Iris pigment epithelial cell (primary cell): ENCODE data around the gene SMAD7.
A peak's percentile ranks its signal among the peaks of the same experiment; 100 is the strongest.

Experiments used
- DNase-seq: peaks from one replicate; pipeline ENCODE4 v3.0.0-alpha.2; 2011; ENCODE audit warnings: low read depth

The SMAD7 gene

DNA sequence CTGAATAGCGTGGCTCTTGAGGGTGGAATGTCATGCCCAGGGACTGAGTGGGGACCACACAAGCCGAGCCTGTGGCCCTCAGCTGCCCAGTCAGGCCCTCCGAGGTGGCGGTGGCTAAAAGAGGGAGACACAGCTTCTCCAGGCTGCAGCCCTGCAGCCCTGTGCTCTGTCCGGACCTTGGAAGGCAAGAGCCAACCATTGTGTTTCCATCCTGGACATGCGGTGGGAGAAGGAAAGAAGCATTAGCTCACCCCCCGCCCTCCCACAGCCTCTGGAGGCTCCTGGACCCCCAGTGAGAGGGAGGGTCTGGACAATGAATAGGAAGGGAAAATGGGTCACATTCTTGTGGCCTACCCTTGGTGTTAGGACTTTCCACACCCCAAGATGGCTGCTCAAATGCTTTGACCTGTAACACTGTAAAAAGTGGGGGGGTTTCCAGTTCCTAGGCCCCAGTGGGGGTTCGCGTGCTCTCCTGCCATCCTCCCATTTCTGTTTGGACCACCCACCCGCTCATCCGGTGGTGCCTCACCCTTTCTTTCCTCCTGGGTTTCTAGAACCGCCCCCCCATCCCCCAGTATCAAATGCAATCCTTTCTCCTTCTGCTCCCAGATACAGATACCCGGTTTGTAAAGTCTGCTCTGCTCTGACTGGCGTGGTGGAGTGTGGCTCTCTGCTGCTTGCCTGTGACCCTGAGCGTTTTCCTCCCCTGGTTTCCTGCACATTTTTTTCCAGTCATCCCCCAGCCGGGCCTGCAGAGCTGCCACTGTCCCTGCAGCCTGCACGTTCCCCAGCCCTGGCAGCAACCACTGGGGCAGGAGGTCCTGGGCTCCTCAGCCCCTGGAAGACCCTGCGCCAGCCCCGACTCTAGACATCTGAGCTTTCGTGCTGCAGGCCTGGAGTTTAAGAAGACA, 36.3 kb upstream of the SMAD7 start:
- DNase-seq: no peak

DNA sequence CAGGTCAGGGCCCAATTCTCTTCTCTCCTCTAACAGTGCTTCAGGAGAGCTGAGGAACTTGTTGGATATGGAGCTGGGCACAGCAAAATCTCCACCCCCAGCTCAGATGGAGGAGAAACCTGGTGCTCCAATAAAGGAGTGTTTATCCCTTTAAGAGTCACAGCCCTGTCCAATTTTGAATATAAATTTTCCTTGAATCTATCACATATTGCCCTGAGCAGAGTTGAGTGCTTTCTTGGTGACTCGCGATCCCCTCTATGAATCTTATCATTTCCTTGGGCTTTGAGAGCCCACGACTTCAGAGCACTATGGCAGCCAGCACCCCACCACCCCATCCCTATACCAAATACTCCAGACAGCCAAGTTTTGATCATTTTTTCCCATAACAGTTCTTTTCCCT, 34.4 kb upstream of the SMAD7 start:
- DNase-seq: no peak

DNA sequence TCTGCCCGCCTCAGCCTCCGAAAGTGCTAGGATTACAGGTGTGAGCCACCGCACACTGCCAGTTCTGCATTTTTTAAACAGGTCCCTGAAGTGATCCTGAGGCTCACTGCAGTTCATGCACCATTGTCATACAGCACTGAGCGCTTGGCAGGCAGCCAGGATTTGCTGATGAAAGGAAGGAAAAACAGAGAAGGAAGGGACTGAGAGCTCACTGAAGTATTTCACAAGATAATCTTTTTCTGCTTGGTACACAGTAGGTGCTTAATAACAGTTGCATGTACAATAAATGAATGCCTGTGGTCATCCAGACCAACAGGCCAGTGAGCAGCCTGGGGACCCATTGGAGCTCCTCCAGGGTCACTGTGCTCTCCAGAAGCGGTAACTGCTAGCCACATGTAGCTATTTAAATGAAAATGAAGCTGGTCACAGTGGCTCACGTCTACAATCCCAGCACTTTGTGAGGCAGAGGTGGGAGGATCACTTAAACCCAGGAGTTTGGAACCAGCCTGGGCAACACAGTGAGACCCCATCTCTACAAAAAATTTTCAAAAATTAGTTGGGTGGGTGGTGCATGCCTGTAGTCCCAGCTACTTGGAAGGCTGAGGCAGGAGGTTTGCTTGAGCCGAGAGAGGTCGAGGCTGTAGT, 33.1 kb upstream of the SMAD7 start:
- DNase-seq: no peak

DNA sequence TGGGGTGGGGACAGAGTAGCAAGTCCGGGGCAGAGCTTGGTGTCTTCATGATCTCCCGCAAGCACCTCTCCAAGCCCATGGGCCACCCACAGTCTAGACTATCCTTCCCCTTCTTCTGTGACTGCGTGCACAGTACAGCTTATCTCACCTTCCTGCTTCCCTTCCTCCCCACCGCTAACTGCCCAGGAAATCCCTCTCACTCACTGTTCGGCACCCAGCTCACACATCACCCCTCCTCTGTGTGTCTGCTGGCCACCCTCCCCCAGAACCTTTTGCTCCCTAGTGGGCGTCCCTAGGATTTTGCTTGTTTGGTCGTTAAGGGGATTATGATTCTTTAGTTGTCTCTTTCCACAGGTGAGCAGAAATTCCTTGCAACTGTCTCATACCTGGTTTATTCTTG, 31.5 kb upstream of the SMAD7 start:
- no peak for DNase-seq

DNA sequence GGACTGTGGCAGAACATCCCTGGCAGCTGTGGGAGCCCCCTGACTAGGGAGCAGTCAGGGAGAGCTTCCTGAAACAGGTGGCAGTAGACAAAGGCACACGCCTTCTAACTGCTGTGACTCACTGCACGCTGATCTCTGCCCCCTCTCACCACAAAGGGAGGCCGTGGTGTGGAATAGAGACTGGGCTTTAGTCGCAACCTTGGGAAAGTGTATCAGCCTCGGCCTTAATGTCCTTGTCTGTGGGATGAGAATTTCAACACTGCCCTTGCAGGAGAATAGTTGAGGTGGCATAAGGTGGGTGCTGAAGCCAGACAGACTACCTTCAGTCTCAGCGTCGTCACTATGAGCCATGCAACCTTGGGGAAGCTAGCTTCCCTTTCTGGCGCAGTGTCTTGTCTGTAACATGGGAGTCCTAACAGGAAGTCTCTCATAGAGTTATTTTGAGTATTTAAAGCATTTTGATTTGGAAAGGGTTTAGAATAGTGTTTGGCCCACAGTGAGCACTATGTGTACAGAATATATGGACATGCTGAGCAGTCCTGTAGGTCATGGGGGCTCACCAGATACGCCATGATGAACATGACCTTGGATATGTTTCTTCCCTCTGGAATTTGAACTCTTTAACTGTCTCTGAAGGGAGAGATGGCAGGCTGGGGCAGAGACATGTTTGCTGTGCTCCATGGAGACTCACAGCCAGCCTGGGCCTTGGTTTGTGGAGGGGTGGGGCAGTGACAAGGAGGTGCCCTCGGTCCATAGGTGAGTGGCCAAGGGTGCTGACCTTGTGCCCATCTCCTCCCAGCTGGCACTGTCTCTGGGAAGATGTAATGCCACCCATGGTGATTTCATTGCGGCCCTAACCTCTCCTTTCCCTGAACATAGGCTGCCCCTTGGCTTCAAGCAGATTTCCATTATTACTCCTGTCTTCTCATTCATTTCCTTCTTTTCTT, 29.5 kb upstream of the SMAD7 start:
- peak; percentile 76 for DNase-seq

DNA sequence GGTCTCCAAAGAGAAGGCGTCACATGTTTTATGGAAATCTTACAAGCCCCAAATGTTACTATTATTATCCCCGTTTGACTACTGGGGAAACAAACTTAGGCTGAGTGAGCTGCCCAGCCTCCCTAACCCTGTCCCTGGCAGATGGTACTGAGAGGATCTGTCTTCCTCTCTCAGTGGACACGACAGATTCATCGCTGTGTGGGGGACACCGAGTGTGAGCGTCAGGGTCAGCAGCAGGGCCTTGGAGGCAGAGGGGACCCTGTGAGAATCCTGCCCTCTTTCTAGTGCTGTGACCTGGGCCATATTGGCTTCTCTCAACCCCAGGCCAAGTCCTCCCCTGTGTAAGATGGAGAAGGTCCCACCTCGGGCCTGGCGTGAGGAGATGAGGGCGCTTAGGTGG, 27.1 kb upstream of the SMAD7 start:
- no peak for DNase-seq

DNA sequence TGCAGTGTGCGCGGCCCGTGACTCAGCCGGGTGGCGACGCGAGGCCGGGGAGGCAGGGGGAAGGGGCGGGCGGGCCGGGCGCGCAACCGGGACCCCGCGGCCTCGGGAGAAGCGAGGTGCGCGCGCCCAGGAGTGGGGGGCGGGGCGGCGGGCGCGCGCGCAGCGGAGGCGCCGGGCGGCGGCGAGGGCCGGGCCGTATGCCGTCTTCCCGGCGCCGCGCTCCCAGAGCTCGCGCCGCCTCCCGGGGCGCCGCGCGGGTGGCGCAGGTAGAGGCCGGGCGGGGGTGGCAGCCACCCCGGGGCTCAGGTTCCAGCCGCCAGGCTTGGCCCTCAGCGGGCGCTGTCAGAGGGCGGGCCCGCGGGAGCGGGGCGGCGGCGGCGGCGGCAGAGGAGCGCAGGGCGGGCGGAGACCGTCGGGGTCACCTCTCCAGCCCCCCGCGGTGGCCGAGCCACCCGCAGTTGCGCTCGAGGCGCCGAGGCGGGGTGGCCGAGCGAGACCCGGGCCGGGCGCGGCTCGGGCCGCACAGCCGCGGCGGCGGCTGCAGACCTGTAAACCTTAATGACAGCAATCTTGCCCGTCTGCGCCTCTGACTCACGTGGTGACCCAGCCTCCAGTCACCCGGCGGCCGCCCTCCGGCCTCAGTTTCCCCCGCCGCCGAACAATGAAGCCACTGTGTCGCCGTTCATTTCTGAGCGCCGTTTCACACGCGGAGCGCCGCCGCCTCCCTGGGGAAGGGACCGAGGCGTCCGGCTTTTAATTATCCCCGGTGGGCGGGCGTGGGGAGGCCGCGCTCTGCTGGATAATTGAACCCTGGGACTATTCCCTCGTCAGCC, 25.3 kb upstream of the SMAD7 start:
- DNase-seq: peak; percentile 36

DNA sequence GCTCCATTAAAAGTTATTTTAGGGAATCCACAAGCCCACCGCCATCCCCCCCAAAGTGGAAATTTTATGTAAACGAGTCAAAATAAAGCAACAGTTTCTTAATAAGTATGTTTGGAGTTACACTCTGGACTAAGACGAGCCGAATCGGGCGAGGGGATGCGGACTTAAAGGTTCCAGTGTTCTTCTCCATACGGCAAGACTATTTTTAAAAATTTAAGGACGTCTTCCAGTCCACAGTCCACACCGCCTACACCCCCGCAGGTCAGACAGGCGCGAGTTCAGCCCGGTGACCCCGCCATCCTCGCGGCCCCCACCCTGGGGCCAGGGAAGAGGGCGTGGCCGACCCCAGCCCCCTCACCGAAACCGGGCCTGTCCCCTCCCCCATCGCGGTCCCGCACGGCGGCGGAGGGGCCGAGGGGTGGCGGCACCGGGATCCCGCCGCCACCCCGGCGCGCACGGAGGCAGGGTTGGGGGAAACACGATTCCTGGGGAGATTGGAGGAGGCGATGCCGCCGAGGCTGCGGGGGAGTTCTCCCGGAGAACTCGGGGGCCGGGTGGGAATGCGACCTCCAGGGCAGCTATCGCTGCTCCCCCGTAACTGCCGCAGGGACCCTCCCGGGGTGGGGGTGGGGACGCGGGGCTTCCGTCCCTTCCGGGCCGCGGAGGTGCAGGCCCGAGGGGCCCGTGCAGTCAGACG, 24.5 kb upstream of the SMAD7 start:
- no peak for DNase-seq

DNA sequence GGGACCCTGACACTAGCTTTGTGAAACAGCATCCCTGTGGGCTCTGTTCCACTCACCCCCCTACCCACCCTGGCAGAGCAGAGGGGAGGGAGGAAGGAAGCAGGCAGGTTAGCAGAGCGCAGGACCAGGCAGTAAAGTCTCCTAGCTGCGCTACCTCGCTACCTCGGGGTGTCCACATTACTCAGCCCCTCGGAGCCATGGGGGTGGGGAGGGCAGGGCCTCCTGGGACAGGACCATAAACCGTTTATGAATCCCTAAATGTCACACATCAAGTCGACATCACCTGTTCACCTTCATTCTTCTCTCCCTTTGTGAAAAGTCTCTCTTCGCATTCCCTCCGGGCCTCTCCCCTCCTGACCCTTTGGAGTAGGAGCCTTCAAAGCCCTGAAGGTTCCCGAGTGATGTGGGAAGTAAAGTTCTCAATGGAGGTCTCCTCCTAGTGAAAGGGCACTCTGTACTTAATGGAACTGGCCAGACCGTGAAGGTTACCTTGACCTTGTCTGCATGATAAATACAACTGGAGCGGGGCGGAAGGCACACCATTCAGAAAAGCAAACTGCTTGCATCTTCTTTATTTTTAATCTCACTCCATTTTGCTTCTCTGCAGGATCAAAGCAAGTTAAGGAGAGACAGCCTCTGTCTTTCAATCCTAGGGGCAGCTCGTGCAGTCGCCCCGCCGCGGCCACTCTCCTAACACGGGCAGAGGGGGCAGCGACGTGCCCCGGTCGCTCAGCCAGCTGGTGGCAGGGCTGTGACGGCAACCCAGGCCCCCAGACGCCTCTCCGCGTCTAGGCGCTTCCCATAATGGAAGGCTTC, 23.7 kb upstream of the SMAD7 start:
- DNase-seq: no peak

DNA sequence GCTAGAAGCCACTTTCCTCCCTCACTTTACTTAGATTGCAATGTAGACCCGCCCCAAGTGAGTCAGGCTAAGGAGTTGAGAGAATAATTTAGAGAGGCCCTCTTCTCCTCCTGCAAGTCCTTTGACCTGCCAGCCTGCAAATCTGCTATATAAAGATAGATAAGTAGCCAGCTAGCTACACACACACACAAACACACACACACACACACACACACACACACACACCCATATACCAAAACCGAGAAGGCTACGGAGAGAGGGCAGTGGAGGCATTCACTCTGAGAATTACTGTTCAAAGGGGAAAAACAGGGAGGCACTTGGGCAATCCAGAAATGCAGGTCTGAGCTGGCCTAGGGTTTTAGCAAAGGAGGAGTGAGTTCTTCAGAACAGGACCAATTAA, 23.0 kb upstream of the SMAD7 start:
- no peak for DNase-seq

DNA sequence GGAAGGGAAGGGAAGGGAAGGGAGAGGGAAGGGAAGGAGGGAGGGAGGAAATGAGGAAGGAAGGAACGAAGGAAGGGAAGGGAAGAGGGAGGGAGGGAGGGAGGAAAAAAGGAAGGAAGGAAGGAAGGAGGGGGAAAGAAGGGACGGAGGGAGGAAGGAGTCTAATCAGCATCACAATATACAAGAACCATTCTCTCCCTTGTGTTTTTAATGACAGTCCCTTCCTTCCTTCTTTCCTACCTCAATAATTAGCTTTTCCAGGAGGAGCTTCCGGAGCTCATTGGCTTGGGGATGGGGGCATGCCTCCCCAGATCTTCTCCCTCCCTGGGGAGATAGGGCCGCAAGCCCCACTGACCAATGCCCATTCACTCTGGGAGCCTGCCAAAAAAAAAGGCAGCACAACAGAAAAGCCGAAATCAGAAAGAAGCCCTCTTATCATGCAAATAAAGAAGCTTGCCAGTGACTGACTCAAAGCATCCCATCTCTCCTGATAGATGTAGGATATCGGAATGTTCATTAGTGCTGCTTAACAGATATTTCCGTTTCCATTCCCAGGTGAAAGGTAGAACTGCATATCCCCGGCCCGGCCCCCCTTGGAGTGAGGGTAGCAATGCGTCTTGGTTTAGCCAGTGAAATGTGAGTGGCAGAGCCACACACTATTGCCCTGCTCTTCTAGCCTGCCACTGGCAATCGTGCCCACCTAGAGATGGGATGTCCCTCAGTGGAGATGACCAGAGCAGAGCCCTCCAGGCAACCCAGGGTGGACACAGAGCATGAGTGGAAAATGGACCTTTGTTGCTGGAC, 17.8 kb upstream of the SMAD7 start:
- DNase-seq: no peak

DNA sequence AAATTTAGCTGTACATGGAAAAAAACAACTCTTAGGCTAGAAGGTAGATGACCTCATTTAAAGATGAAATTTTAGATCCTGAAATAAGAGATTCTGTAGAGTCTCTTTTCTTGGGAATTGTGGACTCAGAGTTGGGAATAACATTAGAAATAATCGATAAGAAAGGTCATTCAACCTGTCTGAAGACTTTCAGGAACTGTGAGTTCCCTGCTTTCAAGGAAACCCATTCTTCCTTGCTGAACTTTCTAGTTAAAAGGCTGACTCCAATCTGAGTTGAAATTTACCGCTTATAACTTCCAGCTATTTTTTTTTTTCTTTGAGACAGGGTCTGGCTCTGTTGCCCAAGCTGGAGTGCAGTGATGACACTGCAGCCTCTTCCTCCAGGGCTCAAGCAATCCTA, 16.8 kb upstream of the SMAD7 start:
- no peak for DNase-seq

DNA sequence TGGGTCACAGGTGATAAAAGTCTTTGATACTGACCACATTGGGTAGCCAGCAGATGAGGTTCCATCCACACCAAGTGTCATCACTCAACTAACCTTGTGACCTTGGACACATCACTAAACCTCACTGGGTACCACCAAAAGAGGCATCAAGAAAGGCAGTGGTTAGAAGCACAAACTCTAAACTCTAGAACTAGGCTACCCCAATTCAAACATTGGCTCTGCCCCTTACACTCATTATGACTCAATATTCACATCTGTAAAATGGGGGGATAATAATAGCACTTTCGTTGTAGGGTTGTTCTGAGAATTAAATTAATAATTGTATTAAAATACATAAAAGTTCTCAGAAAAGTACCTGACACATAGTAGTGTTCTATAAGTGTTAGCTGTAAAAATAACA, 15.8 kb upstream of the SMAD7 start:
- no peak for DNase-seq

DNA sequence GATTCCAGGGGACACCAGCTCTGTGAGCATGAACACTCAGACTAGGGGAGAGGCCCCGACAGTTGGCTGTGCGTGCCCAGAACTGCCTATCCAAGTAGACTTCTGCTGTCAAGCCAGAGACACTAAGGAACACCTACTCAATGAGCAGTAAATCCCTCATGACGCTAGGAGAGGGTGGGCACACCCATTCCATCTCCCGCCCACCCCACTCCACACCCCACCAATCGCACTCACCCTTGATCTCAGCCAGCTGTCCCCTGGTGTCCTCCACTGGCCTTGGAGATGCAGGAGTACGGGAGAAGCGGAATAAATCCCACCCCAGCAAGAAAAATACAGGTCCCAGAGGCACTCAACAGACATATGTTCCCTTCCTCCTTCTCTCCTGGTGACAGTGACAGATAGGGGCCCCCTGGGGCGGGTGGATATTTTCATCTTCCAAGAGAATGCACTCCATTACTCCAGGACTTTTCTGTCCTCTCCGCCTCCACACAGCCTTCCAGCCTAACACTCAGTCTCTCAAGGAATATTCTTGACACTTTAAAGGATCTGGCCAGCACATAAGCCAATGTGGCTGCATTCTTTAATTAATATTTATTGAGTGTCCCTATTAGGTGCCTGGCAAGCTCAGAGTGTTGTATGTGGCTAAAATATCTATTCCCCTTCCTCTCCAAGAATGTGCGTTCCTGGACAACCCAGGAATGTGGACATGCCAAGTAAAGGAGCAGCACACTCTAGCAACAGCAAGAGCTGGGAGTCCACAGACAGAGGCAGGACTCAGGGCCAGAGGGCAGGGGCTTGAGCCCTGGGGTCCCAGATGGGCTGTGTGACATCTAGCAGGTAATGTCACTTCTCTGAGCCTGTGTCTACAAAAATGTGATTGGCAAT, 13.1 kb upstream of the SMAD7 start:
- DNase-seq: no peak

DNA sequence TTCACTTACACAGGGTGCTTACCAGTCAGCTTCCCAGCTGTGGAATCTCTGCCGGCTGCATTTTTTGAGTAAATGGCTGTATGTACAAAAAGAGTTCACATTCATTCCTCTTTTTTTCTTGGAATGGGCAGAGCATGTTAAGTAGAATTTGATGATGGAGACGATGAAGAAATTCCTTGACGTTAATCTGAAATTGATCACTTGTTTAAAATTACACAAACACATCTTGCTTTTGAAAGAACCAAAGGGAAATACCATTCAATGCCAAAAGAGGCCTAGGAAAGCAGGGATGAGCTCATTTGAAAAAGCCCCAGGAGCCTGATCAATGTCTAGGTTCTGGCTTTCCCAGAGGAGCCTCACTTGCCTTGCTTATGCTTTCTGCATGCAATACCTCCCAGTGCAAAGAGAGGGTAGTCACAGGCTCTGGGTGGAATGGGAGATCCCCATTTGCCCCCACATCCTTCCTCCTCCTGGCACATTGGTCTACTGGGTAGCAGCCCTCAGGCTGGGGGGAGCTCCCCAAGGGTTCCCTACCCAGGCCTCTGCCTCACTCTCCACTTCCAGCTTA, 12.3 kb upstream of the SMAD7 start:
- DNase-seq: no peak

DNA sequence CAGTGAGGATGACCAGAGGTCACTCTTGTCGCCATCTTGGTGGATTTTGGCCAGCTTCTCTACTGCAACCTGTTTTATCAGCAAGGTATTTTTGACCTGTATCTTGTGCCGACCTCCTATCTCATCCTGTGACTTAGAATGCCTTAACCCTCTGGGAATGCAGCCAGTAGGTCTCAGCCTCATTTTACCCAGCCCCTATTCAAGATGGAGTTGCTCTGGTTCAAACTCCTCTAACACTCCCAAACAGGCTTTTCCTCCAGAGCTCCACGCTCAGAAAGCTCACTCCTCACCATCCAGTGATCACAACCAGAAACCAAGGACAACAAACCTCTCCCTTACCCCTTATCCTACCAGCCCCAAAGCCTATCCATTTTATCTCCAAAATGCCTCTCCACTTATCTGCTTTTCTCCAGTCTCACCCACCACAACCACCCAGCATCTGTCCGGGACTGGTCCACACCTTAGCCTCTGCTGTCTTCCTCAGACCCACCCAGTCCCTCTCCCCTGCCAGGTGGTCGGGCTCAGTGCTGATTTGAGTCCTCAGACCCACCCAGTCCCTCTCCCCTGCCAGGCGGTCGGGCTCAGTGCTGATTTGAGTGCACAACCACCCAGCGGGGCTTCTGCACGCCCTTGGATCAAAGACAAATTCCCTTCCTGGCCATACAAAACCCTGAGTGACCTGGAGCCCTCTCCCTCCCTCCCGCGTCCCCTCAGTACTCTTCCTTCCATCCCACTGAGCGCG, 11.7 kb upstream of the SMAD7 start:
- no peak for DNase-seq

DNA sequence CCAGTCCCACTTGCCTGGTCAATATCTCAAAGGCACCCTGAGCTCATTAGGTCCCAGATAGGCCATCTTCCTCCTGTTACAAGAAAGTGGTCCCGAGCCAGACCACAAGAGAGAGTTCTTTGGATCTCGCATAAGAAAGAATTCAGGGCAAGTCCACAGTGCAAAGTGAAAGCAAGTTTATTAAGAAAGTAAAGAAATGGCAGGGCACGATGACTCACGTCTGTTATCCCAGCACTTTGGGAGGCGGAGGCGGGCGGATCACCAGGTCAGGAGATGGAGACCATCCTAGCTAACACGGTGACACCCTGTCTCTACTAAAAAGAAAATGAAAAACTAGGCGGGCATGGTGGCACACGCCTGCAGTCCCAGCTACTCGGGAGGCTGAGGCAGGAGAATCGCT, 10.8 kb upstream of the SMAD7 start:
- DNase-seq: peak; percentile 69
